GM12891 (cell line): ENCODE results near the gene S100A8.
"Not testable (repeated sequence)": the region's sequence is repeated elsewhere in the genome, so short reads cannot be mapped to it uniquely, and the experiment has no call there.

Source experiments
- DNase-seq: peaks from one replicate; pipeline ENCODE4 v3.0.0; 2011; ENCODE audit warnings: low spot score; ENCODE audit not compliant: insufficient read length
- FAIRE-seq: peaks from 2 replicates; lab custom pipeline; 2011; peaks lifted over from hg19 to GRCh38; lab: Jason Lieb, UNC
- PAX5 ChIP-seq: IDR thresholded peaks from 2 replicates; pipeline ENCODE4 v1.6.1; 2011; ENCODE audit warnings: low read length, moderate library complexity, mild to moderate bottlenecking; ENCODE audit not compliant: insufficient read depth, severe bottlenecking
- POLR2A ChIP-seq: IDR thresholded peaks from 2 replicates; pipeline ENCODE4 v1.6.1; 2011; ENCODE audit warnings: low read depth, low read length, control low read depth
- POLR2AphosphoS5 ChIP-seq: IDR thresholded peaks from 2 replicates; pipeline ENCODE4 v1.6.1; 2011; ENCODE audit warnings: low read depth, low read length, control low read depth
- POU2F2 ChIP-seq: IDR thresholded peaks from 2 replicates; pipeline ENCODE4 v1.6.1; 2011; ENCODE audit warnings: low read depth, mild to moderate bottlenecking, control low read depth, low read length, moderate library complexity
- SPI1 ChIP-seq: IDR thresholded peaks from 2 replicates; pipeline ENCODE4 v1.6.1; 2011; ENCODE audit warnings: low read depth, low read length, control low read depth
- TAF1 ChIP-seq: IDR thresholded peaks from 2 replicates; pipeline ENCODE4 v1.6.1; 2011; ENCODE audit warnings: low read depth, low read length, control low read depth

The S100A8 gene

DNA sequence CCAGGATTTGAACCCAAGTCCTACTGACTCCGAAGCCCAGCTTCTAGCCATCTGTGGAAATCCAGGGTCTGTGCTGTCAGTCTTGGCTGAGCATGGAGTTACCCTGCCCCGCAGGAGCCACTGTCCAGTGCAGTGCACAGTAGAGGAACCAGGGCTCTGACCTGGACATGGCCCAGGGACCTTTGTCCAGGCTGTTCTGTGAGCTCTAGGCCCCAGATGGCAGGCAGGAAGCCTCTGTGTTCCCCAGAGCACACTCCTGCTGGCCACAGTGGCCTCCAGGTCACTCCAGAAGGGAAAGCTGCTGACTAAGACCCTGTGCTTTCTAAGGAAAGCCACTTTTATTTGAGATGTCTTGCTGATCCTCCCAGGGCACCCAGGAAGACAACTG lies 39.3 kb upstream of the S100A8 start:
- no peak for DNase-seq

DNA sequence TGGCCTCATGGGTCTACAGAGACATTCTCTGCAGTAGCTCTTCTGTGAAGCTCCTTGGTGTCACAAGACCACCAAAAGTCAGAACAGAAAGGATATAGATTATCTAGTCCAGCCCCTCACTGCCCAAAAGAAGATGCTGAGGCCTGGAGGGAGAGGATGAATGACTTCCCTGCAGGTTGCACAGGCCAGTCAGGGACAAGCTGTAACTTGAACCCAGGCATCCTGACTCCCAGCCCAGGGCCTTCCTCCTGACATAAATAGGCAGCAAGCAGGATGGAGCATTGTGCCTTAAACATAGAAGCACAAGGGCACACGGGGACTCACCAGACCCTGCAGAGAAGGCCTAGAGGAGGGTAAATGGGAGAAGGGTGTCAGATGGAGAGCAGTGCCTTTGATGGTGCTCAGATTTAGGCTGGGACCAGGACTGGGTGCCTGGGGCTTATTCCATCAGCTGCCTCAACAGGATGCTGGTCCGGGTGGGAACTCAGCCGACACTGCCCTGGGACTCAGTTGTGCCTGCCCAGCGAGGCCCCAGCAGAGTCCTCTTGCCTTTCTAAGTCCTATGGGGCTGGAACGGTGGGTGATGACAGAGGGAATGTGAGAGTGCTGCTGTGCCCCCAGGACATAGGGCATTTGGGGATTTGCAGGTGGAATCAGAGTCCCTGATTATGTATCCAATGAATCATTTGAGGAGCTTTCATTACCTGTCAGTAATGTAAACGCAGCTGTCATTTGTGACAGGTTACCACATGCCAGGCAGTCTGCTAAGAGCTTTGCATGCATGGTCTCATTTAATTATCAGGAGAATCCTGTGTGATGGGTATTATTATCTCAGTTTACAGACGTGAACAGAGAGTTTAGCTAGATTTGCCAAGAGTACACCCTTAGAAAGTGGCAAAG lies 38.6 kb upstream of the S100A8 start:
- FAIRE-seq (no peak), DNase-seq (no peak)
- TF ChIP-seq POLR2A (no peak), POU2F2 (no peak), POLR2AphosphoS5 (no peak), PAX5 (no peak), SPI1 (no peak), TAF1 (no peak)

More for the DNA sequence above, 39.3 kb upstream of the S100A8 start:
- FAIRE-seq, result no peak
- no peak for TF ChIP-seq POU2F2
- TF ChIP-seq TAF1, result no peak
- TF ChIP-seq SPI1, result no peak
- TF ChIP-seq POLR2A, result no peak
- TF ChIP-seq PAX5, result no peak
- no peak for TF ChIP-seq POLR2AphosphoS5

DNA sequence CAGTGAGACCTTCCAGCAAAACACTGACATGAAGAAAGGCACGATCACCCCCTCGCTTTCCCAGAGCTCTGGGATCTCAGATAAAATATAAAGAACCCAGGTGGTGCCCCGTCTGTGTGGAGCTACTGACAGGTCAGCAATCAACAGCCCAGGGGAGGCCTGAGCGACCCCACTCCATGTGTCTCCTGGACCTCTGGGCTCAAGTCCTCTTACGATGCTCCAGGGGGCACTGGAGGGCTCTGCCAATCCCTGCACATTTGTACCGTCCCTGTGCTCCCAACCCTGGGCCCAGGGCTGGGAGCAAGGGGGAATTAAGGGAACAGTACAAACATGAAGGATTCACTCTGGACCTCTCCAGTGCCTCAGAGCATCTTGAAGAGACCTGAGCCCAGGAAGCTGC lies 37.9 kb upstream of the S100A8 start:
- FAIRE-seq, result no peak
- no peak for TF ChIP-seq POLR2AphosphoS5
- no peak for DNase-seq

DNA sequence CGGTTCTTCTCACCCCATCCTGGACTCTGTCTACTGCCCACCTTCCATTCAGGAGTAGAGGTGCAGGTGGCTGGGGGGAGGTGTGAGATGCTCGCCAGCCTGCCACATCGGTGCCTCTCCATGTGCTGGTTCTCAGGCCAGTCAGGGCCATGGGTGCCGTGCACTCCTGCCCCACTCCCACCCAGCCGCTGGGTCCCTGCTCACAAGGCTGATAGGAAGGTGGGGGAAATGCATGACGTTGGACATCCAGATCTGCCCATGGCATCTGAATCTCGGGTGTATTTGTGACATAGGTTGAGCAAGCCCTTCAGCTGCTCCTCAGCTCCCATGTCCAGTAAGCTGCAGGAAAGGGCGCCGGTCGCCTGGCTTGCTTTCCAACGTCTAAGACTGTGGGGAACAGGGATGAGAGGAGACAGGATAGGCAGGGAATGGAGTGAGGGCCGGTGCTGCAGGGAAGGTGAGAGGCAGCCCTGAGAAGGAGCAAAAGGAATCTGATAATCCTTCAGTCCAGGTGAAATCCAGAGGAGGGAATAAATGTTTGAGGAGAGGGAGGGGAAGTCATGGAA lies 37.3 kb upstream of the S100A8 start:
- no peak for DNase-seq
- no peak for FAIRE-seq

DNA sequence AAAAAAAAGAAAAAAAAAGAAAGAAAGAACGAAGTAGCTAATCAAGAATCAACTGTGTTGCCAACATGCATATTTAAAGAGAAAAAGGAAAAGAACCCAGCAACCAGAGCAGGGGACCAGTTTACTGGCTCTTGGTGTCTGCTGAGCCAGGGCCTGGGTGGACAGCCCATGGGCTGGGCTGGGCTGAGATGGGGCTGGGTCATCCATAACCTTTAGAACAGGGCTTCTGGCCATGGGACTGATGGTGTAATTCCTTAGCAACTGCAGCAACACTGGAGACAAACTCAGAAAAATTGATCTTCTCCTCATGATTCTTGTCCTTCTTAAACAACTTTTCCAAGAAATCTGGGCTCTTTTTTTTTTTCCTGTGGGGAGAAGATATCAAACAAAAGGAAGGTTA lies 35.9 kb upstream of the S100A8 start:
- no peak for FAIRE-seq
- DNase-seq, result no peak
- TF ChIP-seq POLR2AphosphoS5, result no peak
- TF ChIP-seq POLR2A, result no peak
- TF ChIP-seq TAF1, result no peak
- TF ChIP-seq SPI1, result no peak
- TF ChIP-seq POU2F2, result no peak

More for the DNA sequence above, 37.3 kb upstream of the S100A8 start:
- TF ChIP-seq POU2F2 (no peak), POLR2A (no peak), PAX5 (no peak), TAF1 (no peak), SPI1 (no peak)

DNA sequence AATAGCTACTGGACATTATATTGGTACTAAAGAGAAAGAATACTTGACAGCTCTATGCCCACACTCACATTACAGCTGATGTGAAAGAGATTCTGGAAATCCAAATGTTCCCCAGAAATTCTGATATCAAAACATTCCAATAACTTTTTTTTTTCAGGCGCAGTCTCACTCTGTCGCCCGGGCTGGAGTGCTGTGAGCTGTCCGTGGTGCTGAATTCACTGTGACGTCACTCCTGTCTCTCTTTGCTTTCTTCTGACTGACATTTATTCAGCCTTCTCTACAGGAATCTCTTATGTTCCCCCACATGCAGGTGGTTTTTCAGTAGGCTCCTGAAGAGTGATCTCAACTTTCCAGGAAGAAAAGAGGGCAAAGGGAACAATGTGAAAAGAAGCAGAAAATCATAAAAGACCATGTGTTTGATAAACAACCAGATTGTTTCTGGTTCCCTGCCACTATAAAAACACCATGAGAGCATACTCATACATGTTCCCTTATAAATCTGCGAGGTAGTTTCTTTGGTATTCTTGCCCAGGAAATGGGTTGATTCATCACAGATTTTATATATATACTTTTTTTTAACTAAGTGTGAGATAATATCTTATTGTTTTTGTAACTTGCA lies 31.7 kb upstream of the S100A8 start:
- DNase-seq (peak; percentile 27), FAIRE-seq (peak; percentile 75)
- no peak for TF ChIP-seq POU2F2
- no peak for TF ChIP-seq POLR2AphosphoS5
- TF ChIP-seq SPI1, result no peak
- no peak for TF ChIP-seq TAF1
- no peak for TF ChIP-seq POLR2A

DNA sequence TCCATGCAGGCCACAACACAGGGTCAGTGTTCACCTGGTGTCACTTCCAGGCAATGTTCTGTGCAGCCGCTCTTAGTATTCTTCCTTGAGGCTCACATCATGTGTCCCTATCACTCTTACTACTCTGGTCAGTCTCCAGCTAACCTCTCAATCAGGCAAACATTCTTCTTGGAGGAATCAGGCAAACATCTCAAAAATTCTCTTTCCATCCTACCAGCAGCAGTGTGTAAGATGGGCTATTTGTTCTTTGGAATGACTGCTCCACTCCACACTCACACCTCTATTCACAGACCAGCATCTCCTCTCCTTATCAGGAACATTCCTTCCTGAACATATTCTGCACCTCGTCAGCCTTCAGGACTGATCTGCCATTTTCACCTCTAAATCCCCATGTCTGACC lies 29.4 kb upstream of the S100A8 start:
- DNase-seq (no peak), FAIRE-seq (no peak)
- TF ChIP-seq POLR2AphosphoS5 (no peak), PAX5 (no peak), POU2F2 (no peak), TAF1 (no peak), SPI1 (no peak), POLR2A (no peak)

DNA sequence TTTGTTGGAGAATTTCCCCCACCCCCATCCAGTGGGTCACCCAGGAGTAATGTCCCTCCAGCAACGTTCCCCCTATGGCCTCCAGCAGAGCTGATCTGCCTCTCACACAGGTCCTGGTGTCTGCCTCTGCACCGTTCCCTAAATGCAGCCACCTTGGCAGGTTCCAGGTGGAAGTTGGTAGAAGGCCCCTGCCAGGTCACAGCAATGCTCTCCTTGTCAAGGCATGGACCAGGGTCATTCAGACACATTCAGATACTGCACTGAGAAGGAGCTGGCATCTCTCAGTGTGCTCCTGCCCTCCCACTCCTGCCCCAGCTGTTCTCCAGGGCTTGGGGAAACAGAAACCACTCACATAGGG lies 28.5 kb upstream of the S100A8 start:
- FAIRE-seq, DNase-seq: not testable (repeated sequence)

DNA sequence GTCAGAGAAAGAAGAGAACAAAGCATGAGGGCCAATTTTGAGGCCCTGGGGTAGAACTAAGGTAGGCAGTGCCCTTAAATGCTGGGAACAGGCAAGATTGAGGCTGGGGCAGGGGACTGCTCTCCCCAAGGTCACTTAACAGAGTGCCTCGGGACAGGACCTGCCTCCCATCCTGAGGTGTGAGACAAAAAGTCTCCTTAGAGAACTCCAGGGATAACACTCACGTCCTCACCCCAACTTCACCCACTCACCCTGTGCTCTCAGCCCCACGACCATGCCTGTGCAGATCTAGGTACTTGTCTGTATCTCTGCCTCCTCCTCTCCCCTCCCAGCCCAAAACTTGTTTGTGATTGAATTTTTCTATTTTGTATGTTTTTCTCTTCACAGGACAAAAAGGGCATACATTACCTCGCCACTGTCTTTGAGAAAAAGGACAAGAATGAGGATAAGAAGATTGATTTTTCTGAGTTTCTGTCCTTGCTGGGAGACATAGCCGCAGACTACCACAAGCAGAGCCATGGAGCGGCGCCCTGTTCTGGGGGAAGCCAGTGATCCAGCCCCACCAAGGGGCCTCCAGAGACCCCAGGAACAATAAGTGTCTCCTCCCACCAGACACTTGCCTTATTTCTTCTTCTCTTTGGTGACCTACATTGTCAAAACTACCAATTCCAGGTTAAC lies 28.0 kb upstream of the S100A8 start:
- FAIRE-seq, DNase-seq: not testable (repeated sequence)

DNA sequence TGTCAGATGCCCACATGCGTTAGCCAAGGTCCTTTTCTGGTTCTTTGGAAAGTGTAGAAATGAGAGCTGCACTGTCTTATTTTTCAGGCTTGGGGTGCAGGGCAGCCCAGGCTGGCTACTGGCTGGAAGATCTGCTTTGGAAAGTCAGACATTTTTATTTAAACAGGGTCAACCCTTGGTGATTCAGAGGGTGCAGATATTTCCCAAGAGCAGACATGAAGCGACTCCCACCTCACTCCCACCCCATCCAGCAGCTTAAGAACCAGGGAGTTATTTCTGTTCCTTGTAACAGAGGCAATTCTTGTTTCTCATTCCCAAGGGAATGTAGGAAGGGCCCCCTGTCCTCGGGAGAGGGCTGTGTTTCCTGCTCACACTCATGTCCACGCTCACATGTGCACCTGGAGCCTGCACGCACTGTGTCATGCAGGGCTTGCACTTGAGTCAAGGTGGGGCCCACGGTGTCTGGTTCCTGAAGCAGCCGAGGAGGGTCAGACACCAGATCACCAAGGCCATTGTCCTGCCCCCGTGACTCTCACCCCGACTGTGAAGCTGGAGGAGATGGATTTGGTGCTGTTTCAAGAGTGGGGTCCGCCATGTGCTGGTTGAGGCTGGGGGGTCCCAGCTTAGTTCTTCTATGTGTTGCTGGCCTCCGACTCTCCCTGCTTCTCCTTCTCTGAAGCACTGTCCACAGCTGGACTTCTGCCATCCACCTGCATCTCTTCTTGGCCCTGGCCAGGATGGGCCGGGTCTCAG lies 26.4 kb upstream of the S100A8 start:
- DNase-seq (no peak), FAIRE-seq (no peak)
- TF ChIP-seq SPI1, result no peak
- no peak for TF ChIP-seq PAX5
- TF ChIP-seq POU2F2, result no peak
- TF ChIP-seq TAF1, result no peak
- TF ChIP-seq POLR2A, result no peak
- no peak for TF ChIP-seq POLR2AphosphoS5
